Measurements from ENCODE around the gene PFDN6. TPM values are rescaled to one million over a fixed set of nuclear protein-coding genes. Genes with fewer than 3 reads are reported as not detected.

PFDN6 gene
- total and polyA plus RNA-seq, 9 of the 15 experiments (the other 6 are each of a cell fraction or from before 2014, with no cell fraction given), result 6.8 to 475 (median 216) TPM

DNA sequence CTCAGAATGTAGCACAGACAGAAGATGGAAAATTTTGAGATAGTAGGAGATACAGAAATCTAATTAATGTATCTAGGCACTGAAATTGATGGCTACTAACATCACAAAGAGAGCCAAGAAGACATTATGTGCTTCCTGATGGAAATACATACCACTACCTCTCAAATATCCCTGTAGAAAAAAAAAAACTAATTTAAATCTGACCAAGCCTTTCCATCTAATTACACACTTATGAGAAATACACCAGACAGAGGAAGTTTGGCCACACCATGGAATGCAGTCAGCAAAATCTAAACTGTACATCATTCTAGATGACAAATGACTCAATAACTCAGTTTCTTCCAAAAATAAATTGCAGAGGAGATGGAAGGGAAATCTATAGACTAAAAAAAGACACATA is 36.6 kb upstream of the PFDN6 start (continued):
- TF ChIP-seq, protein P1, sequence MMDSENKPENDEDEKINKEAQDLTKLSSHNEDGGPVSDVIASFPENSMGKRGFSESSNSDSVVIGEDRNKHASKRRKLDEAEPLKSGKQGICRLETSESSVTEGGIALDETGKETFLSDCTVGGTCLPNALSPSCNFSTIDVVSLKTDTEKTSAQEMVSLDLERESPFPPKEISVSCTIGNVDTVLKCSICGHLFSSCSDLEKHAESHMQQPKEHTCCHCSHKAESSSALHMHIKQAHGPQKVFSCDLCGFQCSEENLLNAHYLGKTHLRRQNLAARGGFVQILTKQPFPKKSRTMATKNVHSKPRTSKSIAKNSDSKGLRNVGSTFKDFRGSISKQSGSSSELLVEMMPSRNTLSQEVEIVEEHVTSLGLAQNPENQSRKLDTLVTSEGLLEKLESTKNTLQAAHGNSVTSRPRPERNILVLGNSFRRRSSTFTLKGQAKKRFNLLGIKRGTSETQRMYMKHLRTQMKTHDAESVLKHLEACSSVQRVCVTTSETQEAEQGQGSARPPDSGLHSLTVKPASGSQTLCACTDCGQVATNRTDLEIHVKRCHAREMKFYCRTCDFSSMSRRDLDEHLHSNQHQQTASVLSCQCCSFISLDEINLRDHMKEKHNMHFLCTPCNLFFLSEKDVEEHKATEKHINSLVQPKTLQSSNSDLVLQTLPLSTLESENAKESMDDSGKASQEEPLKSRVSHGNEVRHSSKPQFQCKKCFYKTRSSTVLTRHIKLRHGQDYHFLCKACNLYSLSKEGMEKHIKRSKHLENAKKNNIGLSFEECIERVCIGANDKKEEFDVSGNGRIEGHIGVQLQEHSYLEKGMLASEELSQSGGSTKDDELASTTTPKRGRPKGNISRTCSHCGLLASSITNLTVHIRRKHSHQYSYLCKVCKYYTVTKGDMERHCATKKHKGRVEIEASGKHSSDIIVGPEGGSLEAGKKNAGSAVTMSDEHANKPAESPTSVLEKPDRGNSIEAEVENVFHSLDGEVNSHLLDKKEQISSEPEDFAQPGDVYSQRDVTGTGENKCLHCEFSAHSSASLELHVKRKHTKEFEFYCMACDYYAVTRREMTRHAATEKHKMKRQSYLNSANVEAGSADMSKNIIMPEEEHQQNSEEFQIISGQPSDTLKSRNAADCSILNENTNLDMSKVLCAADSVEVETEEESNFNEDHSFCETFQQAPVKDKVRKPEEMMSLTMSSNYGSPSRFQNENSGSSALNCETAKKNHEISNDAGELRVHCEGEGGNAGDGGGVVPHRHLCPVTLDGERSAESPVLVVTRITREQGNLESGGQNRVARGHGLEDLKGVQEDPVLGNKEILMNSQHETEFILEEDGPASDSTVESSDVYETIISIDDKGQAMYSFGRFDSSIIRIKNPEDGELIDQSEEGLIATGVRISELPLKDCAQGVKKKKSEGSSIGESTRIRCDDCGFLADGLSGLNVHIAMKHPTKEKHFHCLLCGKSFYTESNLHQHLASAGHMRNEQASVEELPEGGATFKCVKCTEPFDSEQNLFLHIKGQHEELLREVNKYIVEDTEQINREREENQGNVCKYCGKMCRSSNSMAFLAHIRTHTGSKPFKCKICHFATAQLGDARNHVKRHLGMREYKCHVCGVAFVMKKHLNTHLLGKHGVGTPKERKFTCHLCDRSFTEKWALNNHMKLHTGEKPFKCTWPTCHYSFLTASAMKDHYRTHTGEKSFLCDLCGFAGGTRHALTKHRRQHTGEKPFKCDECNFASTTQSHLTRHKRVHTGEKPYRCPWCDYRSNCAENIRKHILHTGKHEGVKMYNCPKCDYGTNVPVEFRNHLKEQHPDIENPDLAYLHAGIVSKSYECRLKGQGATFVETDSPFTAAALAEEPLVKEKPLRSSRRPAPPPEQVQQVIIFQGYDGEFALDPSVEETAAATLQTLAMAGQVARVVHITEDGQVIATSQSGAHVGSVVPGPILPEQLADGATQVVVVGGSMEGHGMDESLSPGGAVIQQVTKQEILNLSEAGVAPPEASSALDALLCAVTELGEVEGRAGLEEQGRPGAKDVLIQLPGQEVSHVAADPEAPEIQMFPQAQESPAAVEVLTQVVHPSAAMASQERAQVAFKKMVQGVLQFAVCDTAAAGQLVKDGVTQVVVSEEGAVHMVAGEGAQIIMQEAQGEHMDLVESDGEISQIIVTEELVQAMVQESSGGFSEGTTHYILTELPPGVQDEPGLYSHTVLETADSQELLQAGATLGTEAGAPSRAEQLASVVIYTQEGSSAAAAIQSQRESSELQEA (IDR thresholded peaks at IDR 0.05; ENCODE audit: low read depth), result no peak

DNA sequence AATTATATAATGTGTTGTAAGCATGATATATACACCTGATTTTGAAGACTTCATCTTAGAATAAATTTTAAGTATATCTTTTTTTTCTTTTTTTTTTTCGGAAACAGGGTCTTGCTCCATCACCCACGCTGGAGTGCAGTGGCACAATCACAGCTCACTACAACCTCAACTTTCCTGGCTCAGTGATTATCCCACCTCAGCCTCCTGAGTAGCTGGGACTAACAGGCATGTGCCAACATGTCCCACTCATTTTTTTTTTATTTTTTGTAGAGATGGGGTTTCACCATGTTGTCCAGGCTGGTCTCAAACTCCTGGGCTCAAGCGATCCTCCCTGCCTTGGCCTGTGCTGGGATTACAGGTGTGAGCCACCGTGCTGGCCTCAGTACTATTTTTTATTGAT is 34.8 kb upstream of the PFDN6 start:
- H3K79me2 ChIP-seq (ENCODE audit: control insufficient read depth, insufficient read depth, low read length), result no peaks in the 10 kb centered on the region
- no peak overlapping the region for H3K4me2 ChIP-seq (ENCODE audit: insufficient read depth, low read length)
- FAIRE-seq, result no peak
- H3K4me3 ChIP-seq, result no peak overlapping the region
- no TSS peak for BruUV-seq (replicated peaks)
- intact Hi-C loops (cut with micrococcal nuclease), result no loop called here
- in situ Hi-C loops (cut with MboI), result no loop called here
- H3K36me3 ChIP-seq (ENCODE audit: control insufficient read depth, insufficient read depth, low read length), result peaks cover 37% of the 10 kb centered on the region
- WGBS (ENCODE audit: insufficient coverage, low coverage, missing lambda C conversion rate), result 86% methylated on average over 4 of the region's 4 CpGs
- CTCF ChIA-PET (ENCODE audit: low intra/inter-chr PET ratio), result no interaction called here
- no peak for ATAC-seq
- DNase-seq (ENCODE audit: extremely low read depth in 1 of 4, low spot score in 3 of 4), result no peak
- H3K9me3 ChIP-seq (replicated peaks; ENCODE audit: control insufficient read depth, insufficient read depth, low read depth, low read length), result no peaks in the 10 kb centered on the region
- no peak overlapping the region for H3K27ac ChIP-seq (ENCODE audit: extremely low read depth, low read depth, low read length)
- H2AFZ ChIP-seq (ENCODE audit: low read depth, low read length), result no peak overlapping the region
- H3K4me1 ChIP-seq (replicated peaks in 1 of 2; ENCODE audit: control insufficient read depth in 2 of 2, insufficient read depth in 2 of 2, low read length in 2 of 2), result peaks cover 11 to 15% of the 10 kb centered on the region in 2 experiments; a peak in 4 of 5 replicates
- no peaks in the 10 kb centered on the region for H3K9me1 ChIP-seq (ENCODE audit: control insufficient read depth, insufficient read depth, low read length)
- POLR2A ChIA-PET, result interaction anchor here (0.7 to 1.4 kb wide), 3 partner anchors 11 to 17 kb away, joined by 3 to 7 read pairs (median 5); partner anchors contain the start of genes RPS18 and VPS52
- H3K9ac ChIP-seq (ENCODE audit: insufficient read depth in 1 of 2, low read depth in 2 of 2, low read length in 2 of 2), result no peak overlapping the region
- no peaks in the 10 kb centered on the region for H4K20me1 ChIP-seq (replicated peaks; ENCODE audit: control insufficient read depth, insufficient read depth, low read length)
- H3K27me3 ChIP-seq (ENCODE audit: control insufficient read depth in 2 of 2, insufficient read depth in 2 of 2, low read length in 2 of 2), result no peaks in the 10 kb centered on the region
- TF ChIP-seq ZNF184 (CRISPR knock-in tag; IDR thresholded peaks at IDR 0.05) (no peak), FOS (IDR thresholded peaks at IDR 0.05; ENCODE audit: extremely low read depth, insufficient read length) (no peak), ZBTB1 (CRISPR knock-in tag; IDR thresholded peaks at IDR 0.05; ENCODE audit: borderline replicate concordance, low read depth) (no peak), FOXA1 (IDR thresholded peaks at IDR 0.05; ENCODE audit: borderline replicate concordance) (no peak), ZNF436 (CRISPR knock-in tag; IDR thresholded peaks at IDR 0.05) (no peak), ZNF583 (CRISPR knock-in tag; IDR thresholded peaks at IDR 0.05) (no peak), PHF8 (IDR thresholded peaks at IDR 0.05; ENCODE audit: borderline replicate concordance, low read length) (no peak)
- TF ChIP-seq, protein P2, sequence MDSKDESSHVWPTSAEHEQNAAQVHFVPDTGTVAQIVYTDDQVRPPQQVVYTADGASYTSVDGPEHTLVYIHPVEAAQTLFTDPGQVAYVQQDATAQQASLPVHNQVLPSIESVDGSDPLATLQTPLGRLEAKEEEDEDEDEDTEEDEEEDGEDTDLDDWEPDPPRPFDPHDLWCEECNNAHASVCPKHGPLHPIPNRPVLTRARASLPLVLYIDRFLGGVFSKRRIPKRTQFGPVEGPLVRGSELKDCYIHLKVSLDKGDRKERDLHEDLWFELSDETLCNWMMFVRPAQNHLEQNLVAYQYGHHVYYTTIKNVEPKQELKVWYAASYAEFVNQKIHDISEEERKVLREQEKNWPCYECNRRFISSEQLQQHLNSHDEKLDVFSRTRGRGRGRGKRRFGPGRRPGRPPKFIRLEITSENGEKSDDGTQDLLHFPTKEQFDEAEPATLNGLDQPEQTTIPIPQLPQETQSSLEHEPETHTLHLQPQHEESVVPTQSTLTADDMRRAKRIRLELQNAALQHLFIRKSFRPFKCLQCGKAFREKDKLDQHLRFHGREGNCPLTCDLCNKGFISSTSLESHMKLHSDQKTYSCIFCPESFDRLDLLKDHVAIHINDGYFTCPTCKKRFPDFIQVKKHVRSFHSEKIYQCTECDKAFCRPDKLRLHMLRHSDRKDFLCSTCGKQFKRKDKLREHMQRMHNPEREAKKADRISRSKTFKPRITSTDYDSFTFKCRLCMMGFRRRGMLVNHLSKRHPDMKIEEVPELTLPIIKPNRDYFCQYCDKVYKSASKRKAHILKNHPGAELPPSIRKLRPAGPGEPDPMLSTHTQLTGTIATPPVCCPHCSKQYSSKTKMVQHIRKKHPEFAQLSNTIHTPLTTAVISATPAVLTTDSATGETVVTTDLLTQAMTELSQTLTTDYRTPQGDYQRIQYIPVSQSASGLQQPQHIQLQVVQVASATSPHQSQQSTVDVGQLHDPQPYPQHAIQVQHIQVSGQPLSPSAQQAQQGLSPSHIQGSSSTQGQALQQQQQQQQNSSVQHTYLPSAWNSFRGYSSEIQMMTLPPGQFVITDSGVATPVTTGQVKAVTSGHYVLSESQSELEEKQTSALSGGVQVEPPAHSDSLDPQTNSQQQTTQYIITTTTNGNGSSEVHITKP (IDR thresholded peaks at IDR 0.05; ENCODE audit: partially characterized antibody), result no peak

Measured in K562 (cell line).